ENCODE data around the gene ADAMTS8.

ADAMTS8 gene, protein sequence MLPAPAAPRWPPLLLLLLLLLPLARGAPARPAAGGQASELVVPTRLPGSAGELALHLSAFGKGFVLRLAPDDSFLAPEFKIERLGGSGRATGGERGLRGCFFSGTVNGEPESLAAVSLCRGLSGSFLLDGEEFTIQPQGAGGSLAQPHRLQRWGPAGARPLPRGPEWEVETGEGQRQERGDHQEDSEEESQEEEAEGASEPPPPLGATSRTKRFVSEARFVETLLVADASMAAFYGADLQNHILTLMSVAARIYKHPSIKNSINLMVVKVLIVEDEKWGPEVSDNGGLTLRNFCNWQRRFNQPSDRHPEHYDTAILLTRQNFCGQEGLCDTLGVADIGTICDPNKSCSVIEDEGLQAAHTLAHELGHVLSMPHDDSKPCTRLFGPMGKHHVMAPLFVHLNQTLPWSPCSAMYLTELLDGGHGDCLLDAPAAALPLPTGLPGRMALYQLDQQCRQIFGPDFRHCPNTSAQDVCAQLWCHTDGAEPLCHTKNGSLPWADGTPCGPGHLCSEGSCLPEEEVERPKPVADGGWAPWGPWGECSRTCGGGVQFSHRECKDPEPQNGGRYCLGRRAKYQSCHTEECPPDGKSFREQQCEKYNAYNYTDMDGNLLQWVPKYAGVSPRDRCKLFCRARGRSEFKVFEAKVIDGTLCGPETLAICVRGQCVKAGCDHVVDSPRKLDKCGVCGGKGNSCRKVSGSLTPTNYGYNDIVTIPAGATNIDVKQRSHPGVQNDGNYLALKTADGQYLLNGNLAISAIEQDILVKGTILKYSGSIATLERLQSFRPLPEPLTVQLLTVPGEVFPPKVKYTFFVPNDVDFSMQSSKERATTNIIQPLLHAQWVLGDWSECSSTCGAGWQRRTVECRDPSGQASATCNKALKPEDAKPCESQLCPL

DNA sequence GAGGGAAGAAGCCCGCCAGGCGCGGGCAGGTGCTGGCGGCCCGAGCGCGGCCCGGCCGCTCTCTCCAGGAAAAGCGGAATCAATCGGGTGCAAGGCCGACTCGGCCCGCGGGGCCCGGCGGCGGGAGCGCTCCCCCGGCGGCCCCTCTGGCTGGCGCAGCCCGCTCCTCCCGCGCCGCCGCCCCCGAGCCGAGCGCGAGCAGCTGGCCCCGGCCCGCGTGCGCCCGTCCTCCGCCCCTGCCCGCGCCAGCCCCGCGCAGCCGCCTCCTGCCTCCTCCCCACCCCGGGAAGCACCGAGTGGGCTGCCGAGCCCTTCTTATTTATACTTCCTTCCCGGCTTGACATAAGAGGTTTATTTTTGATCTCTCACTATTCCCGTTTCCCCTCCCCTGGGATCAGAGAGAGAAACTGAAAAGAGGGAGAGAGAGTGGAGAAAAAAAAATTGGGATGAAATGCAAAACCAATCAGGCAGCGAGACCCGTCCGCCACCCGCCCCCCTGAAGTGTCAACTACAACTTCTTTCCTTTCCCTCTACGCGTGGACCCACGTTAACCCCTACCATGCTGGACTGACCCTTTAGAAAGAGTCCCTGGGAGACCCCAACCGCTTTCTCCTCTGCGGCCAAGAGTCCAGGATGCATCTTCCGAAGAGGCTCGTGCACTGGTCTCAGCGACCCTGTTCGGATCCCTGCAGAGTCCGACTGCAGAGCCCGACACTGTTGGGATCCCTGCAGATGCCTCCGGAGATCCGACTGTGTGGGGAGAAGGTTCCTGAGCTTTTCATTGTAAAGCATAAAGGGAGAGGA, at the start of gene ADAMTS8:
TSS of gene ADAMTS8 (minus strand) at position 294 of the 804 bp plus-strand sequence. CDS start 323 bp downstream, outside the sequence.
- peak; percentile 43 for DNase-seq

DNA sequence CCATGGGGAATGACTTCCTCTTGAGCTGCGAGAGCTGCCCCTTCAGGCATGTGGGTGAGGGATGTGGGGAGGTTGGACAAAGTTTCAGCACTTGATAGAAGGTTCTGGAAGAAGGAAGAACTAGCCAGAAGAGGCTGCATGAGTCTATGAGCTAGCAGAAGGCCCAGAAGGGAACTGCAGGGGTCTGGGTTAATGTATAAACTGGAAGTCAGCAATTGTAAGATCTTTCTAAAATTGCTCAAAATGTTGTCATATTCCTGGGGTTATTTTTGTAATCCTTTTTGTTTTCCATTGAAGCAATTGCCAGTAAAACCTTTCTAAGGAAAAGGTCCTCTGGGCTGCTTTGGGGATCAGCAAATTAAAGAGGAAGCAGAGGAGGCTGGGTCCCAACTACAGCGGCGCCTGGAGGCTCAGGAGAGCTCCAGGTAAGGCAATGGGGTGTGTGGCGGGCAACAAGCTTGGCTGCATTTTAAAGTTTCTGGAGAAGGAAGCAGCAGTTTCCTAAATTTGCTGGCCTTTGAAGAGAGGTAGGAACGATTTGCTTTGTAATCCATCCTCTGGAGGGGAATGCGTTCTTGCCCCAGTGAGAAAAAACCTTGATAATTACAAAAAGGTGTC, 49.3 kb upstream of the ADAMTS8 start:
- DNase-seq, result no peak

DNA sequence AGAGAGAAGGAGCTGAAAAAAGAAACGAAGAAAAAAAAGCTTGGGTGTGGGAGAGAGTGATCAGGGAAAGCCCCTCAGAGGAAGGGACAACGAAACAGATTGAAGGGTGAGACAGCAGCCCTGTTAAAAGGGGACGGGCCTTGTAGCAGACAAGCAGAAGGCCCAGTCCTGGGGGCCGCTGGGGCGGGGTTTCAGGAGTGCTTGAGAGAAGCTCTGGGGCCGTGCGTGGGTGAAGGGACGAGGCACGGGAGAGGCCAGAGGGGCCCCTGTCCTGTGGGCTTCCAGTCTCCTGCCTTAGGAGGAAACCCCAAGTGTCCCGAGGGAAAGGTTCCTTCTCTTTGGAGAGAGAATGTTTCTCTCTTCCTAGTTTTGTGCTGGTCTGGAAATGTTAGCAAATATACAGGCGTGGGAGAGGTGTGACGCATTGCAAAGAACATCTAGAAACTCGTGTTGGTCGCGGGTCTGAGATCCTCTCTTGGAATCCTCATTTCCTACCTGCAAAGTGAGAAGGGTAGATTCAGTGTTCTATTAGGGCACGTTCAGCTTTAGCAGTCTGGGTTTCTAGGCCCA, 48.6 kb upstream of the ADAMTS8 start:
- no peak for DNase-seq

DNA sequence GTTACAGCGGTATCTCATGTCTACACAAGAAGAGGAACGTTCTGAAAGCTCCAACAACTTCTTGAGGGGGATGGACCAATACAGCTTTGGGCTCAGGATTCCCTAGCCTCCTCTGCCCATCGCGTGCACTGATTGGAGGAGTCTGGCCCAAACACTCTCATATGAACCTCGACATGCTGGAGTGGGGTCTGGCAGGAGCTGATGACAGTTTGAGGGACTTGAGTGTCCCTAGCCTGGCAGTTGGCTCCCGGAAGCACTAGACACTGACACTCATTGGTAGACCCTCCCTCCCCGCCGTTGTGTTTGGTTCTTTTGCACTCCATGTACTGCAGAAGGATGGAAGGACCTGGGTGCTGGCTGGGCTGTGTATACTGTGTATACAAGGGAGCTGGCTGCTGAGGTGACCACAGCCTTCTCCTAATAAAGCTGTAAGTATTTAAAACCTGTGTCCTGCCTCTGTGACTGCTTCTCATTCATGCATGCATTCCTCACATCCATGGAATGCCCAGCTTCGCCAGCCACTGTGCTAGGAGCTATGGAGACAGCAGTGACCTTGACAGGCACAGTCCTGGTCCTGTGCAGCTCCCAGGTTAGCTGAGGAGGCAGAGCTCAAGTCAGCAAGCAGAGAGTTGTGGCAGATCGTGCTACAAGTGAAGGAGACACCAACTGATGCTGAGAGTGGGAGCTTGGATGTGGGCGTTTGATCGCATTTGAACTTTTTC, 48.0 kb upstream of the ADAMTS8 start:
- DNase-seq, result no peak

DNA sequence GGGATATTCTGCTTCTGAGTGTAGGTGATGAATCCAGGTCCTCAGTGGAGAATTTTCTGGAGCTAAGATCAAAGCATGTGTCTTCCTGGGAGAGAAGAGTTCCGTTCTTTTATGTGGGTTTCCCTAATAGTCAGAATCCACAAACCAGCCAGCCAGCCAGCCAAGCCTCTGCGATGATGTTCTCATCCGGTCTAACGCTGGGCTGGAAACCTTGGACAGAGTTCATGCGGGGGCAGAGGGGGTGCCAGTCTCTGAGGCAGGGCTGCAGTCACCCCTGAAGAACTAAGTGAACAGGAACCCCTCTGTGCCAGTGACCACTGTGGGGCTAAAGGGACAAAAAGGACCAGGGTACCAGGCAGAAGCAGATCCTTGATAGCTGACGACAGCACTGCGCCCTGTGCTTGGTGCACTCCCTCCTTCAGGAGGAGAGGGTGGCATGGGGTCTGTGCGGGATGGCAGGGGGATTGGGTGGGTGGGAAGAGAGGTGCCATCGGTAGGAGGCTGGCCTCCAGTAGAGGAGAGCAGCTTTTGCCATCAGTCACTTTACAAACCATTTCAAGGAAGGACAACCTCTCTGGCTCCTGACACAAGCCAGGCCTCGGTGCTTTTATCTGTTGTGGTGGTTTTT, 47.1 kb upstream of the ADAMTS8 start:
- no peak for DNase-seq

DNA sequence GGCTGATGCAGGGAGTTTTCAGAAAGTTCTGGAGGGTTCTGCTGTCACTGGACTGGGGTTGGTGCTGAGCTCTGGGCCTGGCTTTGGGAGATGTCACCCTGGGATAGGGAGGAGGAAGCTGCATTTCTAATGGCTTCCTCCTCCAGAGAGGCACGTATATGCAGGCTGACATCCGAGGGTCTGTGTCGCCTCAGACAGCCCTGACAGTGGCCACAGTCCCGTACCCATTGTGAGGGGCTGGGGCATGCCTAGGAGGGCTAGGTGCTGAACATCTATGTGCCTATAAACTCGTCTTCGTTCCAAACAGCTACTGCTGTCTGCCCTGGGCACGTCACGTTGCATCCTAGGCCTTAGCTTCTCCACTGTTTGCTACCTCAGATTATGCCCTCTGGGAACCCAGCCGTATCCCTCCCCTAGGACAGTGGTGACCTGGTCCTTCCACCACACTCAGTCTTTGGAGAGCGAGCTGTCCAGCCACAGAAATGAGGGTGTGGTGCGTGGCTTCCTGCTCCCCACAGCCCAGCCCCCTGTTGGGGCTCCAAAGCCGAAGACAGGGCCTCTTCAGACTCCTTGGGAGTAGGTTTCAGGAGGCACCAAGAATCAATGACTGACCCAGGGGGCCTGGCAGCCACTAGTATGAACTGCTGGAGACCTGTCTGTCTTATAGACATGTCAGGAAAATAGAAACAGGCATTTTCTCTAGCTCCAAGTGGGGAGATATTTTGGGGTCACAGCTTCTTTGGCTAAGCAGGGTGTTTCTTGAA, 46.4 kb upstream of the ADAMTS8 start:
- no peak for DNase-seq

DNA sequence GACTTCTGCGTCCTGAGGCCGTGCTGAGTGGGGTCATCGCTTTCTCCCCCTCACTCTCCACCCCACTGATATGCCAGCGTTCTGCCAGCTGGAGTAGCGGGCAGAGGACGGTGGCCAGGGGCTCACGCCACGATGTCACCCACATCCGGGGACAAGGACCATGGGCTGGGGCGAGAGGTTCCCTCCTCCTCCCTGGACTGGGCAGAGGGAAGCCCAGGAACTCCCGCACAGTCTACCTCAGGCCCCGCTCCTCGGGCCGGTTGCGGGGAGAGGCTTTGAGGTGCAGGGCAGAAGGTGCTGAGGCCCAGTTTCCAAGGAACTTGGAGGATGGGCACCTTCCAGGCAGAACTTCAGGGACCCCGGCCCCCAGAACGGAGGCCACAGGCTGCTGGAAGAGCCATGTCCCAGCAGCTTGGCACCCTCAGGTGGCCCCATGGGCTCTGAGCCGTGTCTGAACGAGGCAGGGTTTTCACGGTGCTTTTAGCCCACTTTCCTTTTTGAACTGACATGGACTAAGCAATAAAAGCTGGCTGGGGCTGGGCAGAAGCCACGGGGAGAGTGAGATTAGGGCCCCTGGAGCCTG, 45.5 kb upstream of the ADAMTS8 start:
- no peak for DNase-seq

DNA sequence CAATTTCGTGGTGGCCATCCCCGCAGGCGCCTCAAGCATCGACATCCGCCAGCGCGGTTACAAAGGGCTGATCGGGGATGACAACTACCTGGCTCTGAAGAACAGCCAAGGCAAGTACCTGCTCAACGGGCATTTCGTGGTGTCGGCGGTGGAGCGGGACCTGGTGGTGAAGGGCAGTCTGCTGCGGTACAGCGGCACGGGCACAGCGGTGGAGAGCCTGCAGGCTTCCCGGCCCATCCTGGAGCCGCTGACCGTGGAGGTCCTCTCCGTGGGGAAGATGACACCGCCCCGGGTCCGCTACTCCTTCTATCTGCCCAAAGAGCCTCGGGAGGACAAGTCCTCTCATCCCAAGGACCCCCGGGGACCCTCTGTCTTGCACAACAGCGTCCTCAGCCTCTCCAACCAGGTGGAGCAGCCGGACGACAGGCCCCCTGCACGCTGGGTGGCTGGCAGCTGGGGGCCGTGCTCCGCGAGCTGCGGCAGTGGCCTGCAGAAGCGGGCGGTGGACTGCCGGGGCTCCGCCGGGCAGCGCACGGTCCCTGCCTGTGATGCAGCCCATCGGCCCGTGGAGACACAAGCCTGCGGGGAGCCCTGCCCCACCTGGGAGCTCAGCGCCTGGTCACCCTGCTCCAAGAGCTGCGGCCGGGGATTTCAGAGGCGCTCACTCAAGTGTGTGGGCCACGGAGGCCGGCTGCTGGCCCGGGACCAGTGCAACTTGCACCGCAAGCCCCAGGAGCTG, 44.8 kb upstream of the ADAMTS8 start:
- no peak for DNase-seq

DNA sequence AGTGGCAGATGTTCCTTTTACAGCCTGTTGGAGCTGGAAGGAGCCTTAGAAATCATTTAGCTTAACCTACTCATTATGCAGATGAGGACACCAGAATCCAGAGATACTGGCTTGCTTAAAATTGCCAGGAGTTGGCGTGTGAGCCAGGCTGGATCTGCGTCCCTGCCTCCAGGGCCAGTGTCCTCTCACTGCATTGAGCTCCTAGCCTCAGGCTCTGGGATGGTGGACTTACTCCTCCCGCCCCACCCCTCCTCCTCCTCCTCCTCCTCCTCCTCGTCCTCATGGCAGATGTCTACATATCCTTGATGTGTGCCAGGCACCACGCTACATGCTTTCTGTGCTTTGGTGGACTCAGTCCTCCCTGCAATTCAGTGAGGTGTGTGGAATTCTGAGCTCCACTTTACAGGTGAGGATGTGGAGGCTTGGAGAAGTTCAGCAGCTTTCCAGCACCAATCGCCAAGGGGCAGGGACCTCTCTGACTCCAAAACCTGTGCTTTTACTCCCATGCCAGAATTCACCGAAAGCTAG, 44.1 kb upstream of the ADAMTS8 start:
- DNase-seq, result no peak

DNA sequence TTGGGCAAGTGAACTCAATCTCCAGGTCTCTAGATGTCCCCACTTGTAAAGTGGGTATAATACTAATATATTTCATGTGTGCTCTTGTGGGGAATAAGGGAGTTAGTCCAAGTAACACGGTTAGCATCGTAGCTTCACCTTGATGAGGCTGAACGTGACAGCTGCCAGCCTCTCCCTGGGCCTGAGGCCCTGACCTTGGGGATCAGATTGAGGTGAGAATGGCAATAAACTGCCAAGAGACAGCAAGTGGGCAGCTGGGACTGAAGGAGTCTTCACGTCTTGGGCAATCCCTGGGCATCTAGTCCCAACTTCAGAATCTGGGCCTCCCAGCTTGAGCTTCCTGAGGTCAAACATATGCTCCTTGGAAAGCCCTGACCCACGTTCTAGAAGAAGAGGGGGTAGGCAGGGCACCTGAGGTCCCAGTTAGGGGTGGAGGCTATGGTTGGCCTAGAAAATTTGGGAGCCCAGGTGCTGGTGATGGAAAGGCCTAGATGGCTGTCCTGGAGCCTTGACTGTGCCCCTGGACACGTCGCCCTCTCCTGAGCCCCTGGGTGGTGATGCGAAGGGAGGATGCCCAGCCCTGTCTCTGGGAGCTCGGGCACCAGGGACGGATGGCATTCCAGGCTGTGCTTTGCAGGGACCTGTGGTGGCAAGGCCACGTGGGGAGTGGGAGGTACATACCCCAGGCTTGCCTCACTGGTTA, 43.5 kb upstream of the ADAMTS8 start:
- DNase-seq, result no peak

DNA sequence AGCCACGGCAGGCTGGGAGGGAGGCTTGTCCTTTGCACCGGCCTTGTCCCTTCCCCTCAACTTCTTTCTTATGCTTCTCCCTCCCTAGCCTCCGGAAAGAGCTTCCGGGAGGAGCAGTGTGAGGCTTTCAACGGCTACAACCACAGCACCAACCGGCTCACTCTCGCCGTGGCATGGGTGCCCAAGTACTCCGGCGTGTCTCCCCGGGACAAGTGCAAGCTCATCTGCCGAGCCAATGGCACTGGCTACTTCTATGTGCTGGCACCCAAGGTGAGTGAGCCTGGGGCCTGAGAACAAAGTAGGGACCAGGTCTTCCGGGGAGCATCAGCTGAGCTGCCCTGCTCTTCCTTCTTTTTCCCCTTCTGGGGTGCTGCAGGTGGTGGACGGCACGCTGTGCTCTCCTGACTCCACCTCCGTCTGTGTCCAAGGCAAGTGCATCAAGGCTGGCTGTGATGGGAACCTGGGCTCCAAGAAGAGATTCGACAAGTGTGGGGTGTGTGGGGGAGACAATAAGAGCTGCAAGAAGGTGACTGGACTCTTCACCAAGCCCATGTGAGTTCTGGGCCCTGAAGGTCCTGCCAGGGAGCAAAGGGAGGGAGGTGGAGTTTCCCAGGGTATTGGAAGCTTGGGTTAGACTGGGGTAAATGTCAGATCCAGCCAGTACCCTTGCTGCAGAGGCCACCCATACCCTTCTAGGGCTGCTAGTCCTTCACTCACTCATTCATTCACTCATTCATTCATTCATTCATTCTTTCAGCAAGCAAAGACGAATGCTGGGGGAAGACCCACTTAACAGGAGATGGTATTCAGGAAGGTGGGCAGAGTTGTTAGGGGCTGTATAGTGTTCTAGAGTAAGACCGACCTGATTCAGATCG, 42.7 kb upstream of the ADAMTS8 start:
- no peak for DNase-seq

DNA sequence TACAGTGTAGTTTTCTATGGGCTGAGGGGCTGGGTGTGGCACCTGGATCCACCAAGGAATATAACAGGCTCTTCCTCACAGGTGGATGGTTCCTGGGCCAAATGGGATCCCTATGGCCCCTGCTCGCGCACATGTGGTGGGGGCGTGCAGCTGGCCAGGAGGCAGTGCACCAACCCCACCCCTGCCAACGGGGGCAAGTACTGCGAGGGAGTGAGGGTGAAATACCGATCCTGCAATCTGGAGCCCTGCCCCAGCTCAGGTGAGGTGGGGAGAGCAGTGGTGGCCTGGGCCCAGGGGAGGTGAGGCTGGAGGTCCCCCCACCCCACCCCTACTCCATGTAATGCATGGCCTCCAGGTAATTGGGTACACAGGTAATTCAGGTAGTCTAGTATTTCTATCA, 40.8 kb upstream of the ADAMTS8 start:
- no peak for DNase-seq

DNA sequence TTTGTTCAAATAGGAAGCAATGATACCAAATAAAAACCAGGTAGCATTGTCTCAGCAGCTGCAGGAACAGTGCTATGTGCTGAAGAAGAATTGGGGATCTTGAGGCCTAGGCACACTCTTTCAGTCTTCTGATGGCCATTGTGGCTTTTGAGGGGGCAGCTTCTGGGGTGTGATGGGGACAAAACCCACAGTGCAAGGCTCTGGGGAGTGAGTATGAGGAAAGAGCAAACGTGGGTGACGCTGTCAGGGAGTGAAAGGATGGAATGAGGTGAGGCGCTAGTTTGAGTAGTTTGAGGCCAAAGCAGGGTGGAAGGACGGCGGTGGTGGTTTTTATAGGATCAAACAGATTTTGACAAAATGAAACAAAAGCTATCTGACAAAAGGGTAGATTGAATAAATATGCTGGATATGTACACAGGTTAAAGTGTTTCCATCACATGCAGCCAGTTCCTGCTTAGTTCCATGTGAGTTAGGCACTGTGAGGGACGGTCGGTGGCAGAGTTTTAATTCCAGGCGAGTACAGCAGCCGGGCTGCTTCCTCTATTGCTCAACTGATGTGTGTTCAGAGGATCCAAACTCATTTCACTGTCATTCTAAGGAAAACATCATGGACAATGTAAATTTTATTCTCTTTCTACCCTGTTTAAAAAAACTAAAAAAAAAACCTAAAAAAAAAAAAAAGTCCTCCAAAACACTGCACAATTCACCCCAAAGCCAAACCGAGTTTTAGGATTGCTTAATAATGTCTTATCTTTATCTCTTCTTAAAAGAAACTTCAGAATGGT, 38.9 kb upstream of the ADAMTS8 start:
- DNase-seq, result no peak

DNA sequence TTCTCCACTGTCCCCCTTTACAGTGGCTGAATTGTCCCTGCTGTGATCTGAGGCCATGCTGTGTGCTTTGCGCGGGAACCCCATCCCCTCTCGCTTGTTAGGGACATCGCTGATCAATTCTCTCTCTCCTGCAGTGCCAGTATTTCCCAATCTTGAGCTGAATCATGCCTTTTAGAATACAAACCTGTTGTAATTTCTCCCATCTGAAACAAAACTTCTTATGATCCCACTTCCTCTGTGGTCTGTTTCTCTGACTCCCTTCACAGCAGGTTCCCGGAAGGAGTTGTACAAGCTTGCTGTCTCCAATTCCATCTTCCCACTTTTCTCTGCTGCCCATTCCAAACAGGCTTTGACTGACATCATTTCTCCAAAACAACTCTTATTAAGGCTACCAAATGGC, 36.9 kb upstream of the ADAMTS8 start:
- no peak for DNase-seq

DNA sequence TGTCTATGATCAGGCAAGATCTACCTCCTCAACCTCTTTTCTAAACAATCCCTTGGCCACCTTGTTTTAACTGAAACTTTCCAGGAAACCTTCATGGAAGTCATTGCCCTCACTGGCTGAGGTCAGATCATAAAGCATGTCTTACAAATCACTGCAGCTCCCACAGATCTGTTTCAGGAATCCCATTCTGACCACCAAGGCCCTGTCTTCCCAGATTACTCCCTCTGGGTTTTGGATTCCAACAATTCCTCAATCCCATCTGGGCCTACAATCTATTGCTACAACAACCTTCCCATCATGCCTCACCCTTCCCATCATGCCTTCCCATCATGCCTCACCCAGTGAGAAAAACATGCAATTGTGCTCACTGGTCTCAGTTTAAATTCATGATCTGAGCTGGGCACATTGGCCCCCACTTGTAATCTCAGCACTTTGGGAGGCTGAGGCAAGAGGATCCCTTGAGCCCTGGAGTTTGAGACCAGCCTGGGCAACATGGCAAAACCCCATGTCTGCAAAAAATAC, 35.9 kb upstream of the ADAMTS8 start:
- no peak for DNase-seq

DNA sequence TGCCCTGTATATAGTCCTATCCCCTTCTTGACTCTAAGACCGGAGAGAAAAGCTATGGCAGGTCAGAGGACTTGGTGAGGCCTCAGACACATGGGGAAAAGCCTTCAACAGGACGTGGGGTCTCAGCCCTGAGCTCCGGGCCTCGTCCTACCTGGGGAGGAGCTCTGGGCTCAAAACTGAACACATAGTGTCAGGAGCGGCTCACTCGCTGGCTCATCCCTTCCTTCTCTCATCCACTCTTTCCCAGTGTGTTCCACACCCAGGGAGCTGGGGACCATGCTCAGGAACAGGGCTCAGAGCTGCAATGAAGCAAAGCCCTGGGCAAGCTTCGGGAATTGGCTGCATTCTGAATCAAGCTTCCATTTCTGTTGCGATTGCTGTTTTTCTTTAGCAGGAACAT, 34.5 kb upstream of the ADAMTS8 start:
- DNase-seq, result no peak

Data from NCI-H1105 treated with DMSO at 0.1 percent for 48 hours (cell line).